SIG-M5 (cell line): Measurements from ENCODE around the gene MRPL43.
"Not testable (repeated sequence)": the region's sequence is repeated elsewhere in the genome, so short reads cannot be mapped to it uniquely, and the experiment has no call there.

Source experiments
- DNase-seq: peaks from one replicate; lab custom pipeline; 2025; lab: John Stamatoyannopoulos, UW

Gene MRPL43

DNA sequence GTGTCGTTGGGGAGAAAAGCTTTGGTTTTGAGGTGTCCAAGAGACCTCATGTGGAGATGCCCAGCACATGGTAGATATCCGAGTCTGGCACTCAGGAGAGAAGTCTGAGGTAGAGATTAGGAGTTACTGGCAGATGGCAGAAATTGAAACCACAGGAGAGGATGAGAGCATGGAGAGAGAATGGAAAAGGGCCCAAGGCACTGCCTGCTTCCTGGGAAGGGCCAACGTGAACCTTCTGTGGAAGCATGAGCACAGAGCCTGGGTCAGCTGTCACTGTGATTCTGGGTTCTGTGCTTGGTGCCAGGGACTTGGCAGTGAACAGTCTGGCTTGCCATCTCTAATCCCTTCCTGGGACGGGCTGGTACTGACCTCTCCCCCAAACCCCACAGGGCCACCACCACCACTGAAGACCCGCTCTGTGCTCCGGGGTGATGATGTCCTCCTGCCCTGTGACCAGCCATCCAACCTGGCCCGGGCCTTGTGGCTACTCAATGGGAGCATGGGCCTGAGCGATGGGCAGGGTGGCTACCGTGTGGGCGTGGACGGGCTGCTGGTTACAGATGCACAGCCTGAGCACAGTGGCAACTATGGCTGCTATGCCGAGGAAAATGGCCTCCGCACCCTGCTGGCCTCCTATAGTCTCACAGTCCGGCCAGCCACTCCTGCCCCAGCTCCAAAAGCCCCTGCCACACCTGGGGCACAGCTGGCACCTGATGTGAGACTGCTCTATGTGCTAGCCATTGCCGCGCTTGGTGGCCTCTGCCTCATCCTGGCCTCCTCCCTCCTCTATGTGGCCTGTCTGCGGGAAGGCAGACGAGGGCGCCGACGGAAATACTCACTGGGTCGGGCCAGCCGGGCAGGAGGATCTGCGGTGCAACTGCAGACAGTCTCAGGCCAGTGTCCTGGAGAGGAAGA lies 4.1 kb downstream of the MRPL43 start:
- no peak for DNase-seq

GRCh38 chr10:100981178-100981772 lies 6.0 kb downstream of the MRPL43 start:
- no peak for DNase-seq

DNA sequence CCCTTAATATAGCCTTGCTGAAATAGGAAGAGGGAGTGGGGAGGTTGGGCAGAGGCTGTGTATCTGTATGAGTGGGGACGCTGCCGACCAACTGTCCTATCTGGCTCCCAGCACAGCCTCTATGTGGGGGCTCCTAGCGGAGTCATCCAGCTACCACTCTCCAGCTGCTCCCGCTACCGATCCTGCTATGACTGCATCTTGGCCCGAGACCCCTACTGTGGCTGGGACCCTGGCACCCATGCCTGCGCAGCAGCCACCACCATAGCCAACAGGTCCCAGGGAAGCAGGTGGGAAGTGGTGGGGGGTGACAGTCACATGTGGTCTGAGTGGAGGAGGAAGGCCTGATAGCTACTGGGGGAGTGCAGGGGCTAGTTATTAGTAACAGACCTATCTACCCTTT lies 6.6 kb downstream of the MRPL43 start:
- DNase-seq: no peak

DNA sequence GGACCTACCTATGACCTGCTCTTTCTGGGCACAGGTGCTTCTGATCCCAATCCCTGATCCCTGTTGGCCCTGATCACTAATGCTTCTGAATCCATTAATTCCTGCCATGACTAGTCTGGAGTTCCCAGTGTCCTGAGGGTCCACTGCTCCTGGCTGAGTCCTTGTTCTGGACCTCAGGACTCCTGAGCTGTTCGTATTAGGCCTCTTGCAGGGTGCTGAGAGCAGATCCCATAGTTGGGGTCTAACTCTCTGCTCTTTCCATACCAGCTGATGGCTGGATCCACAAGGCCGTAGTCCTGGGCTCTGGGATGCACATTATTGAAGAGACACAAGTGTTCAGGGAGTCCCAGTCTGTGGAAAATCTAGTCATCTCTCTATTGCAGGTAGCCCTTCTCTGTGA lies 7.0 kb downstream of the MRPL43 start:
- DNase-seq: no peak

DNA sequence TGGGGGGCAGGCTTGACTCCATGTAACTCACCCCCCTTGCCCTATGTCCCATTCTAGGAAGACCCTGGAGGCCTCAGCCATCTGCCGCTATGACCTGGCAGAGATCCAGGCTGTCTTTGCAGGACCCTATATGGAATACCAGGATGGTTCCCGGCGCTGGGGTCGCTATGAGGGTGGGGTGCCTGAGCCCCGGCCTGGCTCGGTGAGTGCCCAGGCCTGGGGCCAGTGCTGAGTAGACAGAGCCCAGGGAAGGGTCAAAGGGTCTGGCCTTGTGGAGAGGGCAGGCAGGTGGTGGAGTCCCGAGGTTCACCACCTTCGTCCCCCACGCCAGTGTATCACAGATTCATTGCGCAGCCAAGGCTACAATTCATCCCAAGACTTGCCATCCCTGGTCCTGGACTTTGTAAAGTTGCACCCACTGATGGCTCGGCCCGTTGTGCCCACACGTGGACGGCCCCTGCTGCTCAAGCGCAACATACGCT lies 7.5 kb downstream of the MRPL43 start:
- no peak for DNase-seq

- DNase-seq: no peak
These were observed 8.4 kb downstream of the MRPL43 start for GRCh38 chr10:100978901-100979195.

DNA sequence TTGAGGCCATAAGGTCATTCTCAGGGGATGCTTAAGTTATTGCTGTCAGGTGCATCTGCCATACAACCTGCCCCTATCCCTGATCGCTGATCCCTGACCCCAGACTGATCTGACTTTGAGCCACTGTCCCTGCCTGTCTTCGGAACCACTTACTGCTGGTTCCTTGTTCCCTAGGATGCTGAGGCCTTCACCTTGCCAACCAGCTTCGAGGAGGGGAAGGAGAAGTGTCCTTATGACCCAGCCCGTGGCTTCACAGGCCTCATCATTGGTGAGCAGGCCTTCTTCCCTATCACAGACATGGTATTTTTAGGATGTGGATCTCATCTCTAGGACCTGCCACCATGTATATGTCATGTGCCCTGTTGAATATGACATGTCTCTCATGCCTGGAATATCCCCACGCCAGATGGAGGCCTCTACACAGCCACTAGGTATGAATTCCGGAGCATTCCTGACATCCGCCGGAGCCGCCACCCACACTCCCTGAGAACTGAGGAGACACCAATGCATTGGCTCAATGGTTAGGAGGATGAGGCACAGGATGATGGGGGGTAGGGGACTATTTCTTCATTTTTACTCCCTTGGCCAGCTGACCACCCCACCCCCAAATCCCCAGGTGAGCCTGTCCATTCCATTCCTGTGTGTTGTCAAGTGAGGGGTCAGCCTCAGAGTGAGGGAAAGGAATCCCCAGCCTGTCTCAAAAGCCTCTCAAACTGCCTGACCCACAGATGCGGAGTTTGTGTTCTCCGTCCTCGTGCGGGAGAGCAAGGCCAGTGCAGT lies 9.0 kb downstream of the MRPL43 start:
- no peak for DNase-seq

GRCh38 chr10:100977436-100977835 lies 9.9 kb downstream of the MRPL43 start:
- DNase-seq: no peak

GRCh38 chr10:100976906-100977305 lies 10.4 kb downstream of the MRPL43 start:
- DNase-seq: no peak

GRCh38 chr10:100975397-100975796 lies 11.9 kb downstream of the MRPL43 start:
- not testable (repeated sequence) for DNase-seq

GRCh38 chr10:100972904-100973535 lies 14.3 kb downstream of the MRPL43 start:
- DNase-seq: no peak

DNA sequence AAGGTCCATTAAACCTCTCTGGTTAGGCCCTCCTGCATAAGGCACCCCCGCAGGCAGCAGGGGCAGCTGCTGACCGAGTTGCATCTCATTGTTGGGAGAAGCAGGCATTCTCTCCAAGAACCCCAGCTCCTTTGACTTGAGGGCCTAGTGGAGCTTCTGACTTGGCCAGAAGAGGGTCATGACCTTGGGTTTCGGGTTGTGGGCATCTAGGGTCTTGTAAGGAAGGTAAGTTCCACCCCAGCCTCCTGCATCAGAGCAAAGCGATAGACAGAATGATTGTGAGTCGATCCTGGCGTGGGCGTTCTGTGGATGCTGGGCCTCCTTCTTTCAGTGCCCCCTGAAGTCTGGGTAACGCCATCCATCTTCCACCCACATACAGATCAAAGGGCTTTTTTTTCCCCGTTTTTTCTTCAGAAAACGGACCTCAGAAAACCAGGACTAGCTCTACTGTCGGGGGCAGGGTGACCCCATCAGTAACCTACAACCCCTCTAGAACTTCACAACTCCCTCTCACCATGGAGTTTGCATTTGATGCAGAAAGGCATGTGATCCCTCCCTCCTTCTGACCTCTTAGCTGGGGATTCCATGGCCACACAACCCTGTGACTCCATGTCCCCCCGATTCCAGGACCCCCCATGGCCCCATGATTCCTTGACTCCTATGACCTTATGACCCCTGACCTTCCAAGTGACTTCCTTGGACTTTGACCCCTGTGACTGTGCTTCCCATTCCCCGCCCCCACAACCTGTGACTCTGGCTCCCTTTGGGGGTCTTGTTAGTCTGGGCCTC lies 15.0 kb downstream of the MRPL43 start:
- no peak for DNase-seq

DNA sequence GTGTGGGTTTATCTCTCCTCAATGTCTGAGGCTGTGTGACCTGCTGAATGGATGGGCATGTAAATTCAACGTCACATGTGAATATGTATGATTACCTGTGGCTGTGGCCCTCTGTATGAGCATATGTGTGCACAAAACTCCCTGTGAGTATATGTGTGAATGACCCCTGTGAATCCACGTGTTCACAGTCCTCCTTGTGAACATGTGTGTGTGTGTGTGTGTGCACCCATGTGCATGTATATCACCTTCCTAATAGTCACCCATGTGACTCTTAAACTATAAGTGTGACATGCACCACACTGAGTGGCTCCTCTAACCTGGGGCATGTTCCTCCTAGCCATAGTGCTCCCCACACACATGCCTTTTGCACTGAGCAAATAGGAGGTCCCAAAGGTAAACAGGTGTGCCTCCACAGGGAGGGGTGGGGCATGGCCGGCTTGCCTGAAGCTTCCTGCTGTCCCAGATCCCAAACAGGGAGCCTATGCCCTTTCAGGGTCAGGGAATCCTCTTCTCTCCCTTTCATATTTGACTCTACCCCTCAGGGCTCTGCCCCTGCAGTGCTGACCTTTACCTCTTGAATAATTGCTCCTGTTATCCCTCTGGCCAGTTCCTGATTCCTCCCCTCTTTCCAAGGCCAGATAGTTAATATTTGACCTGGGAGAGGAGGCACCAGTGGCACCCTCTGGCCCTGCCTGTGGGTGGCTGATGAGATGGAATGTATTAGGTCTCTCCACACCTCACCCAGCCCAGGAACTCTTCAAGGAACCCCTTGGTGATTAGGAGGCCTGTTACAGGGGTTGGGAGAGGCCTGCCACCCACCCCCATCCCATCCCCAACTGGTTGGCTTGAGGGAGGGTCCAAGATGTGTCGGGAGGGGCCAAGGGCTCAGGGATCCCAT lies 16.1 kb downstream of the MRPL43 start:
- DNase-seq: no peak

DNA sequence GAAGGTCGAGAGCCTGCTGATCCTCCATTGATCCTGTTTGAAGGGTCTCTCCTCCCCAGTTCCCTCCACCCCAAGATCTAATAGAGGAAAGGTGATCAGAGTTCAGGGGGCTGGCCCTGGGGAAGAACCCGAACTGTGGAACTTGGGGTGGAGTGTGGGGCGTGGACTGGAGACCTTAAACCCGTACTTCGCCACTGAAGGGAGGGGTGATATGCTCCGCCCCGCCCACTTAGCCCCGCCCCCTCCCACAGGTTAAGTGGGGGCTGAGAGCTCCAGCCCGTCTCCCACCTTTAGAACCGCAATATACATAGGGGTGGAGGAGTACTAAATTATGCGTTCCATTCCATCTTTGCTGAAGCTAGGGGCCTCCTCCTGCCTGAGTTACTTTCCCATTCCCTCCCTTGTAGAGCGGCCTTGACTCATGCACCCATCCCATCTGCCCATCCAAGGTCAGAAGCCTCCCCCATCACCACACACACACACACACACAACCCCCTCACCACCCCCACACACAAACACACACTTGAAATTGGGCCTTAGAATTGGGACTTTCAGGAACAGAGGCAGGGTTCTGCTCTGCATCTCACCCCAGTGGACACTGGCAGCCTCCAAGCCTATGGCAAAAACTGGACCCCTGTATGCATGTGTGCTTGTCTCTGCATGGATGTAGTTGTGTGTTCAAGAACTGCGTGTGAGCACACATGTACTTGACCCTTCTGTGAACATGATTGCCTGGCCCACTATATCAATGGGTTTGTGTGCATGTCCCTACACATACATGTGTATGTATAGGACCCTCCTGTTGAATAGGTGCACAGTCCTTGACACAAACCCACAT lies 17.0 kb downstream of the MRPL43 start:
- no peak for DNase-seq

GRCh38 chr10:100969187-100970075 lies 17.9 kb downstream of the MRPL43 start, which contains the start of gene SEMA4G:
TSS of gene SEMA4G (plus strand) at chr10:100969504. CDS start at chr10:100972913, 3,409 bp downstream.
- no peak for DNase-seq

DNA sequence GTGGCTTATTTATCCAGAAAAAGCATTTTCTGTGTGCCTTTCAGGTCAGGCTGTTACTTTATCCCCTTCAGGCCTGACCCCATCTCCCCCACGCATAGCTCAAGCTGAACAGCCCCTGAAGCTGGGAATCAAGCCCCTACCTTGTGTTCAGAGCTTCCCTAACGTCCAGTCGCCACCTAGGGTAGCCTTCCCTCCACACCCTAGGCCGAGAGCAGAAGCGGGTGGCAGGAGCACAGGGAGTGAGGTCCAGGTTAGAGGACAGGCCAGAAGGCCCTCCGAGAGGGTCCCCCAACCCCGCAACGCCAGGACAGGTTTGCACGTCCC lies 18.5 kb downstream of the MRPL43 start:
- no peak for DNase-seq

DNA sequence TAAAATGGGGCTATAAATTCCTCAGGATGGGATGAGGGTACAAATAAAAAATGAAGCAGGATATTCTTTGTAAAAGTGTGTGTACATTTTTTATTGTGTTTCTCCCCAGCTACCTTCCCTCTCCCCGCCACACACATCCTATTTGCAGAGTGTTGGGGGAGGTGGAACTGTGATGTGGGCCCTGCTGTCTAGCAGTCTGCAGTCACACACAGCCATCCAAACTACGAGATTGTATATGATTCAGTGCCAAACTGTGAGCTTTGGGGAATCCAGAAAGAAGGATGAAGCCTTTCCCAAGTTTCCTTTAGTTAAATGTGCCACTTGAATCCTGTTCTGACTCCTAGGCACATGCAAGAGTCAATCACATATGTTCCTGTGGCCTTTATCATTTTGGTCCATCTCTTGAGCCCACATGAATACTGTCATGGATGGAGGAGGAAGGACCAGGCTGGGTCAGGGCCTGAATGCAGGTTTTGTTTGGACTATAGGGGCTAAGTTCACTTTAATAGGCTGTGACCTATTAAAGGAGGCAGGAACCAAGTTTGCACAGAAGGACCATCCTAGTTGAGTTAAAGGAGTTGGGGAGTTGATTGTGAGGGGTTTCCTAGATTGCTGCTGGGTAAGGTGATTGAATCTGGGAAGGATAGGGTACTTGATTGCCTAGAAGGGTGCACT lies 19.1 kb downstream of the MRPL43 start:
- DNase-seq: no peak

DNA sequence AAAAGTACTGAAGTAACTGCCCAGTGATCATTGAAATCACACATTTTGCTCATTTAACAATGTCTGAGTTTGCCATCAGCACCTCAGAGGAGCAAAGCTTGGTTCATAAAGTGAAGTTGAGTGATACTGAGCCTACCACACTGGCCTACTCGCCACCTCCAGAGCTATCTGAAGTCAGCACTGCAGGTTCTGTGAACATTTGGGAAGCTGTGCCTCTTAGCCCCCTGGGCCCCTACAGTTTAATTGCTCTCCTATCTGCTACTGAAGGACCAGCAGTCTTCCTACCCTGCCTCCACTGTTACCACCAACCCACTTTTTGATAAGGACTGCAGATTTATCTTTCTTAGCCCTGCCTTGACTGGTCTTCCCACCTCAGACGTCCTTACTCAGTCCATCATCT lies 20.0 kb downstream of the MRPL43 start:
- no peak for DNase-seq
